Astrocyte (in vitro differentiated cells and primary cell): ENCODE measurements around the gene MOGAT3.

ENCODE experiments used
- EZH2 ChIP-seq: IDR thresholded peaks from 2 replicates; pipeline ENCODE4 v1.6.1; 2012; ENCODE audit warnings: mild to moderate bottlenecking, low read length, inconsistent platforms; ENCODE audit not compliant: insufficient read depth
- TF ChIP-seq, protein P1 (sequence below): IDR thresholded peaks from 2 replicates; pipeline ENCODE4 v1.5.1; 2011; ENCODE audit warnings: low read depth, mild to moderate bottlenecking, inconsistent platforms, low read length, moderate library complexity; ENCODE audit not compliant: insufficient read depth

GRCh38 chr7:101156277-101156676 lies 44.6 kb downstream of the MOGAT3 start:
- TF ChIP-seq, protein P1, sequence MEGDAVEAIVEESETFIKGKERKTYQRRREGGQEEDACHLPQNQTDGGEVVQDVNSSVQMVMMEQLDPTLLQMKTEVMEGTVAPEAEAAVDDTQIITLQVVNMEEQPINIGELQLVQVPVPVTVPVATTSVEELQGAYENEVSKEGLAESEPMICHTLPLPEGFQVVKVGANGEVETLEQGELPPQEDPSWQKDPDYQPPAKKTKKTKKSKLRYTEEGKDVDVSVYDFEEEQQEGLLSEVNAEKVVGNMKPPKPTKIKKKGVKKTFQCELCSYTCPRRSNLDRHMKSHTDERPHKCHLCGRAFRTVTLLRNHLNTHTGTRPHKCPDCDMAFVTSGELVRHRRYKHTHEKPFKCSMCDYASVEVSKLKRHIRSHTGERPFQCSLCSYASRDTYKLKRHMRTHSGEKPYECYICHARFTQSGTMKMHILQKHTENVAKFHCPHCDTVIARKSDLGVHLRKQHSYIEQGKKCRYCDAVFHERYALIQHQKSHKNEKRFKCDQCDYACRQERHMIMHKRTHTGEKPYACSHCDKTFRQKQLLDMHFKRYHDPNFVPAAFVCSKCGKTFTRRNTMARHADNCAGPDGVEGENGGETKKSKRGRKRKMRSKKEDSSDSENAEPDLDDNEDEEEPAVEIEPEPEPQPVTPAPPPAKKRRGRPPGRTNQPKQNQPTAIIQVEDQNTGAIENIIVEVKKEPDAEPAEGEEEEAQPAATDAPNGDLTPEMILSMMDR = peak; percentile 11
- no peak for TF ChIP-seq EZH2
